AG04450 (cell line): ENCODE data around the gene RHBDL2. TPM values are rescaled to one million over a fixed set of nuclear protein-coding genes. Genes with fewer than 3 reads are reported as not detected.
"Not testable (repeated sequence)": the region's sequence is repeated elsewhere in the genome, so short reads cannot be mapped to it uniquely, and the experiment has no call there.

ENCODE experiments used
- CTCF ChIA-PET: fragments of 300-600, 350-600 bp; formaldehyde crosslinking; extraction: SDS; loops from one replicate; lab custom pipeline; 2022; ENCODE audit warnings: antibody characterized with exemption, inconsistent platforms; lab: Charles Lee
- POLR2A ChIA-PET: fragments of 350-600 bp; formaldehyde crosslinking; extraction: SDS; loops from one replicate; lab custom pipeline; 2021; ENCODE audit warnings: antibody characterized with exemption, inconsistent platforms; lab: Yijun Ruan, JAX
- DNase-seq: peaks from one replicate; pipeline ENCODE4 v3.0.0-alpha.2; 2011; ENCODE audit warnings: low read depth, low spot score
- H3K27ac ChIP-seq: one replicate; pipeline ENCODE4 v1.5.1; 2012; ENCODE audit warnings: low read depth, low read length, control low read depth
- H3K27me3 ChIP-seq: one replicate; pipeline ENCODE4 v1.6.0; 2012; ENCODE audit warnings: low read length; ENCODE audit not compliant: control insufficient read depth, insufficient read depth
- H3K4me3 ChIP-seq: 2 replicates; pipeline ENCODE4 v1.5.1; 2011; ENCODE audit warnings: mild to moderate bottlenecking, low read depth, low read length, control low read depth
- H3K9me3 ChIP-seq: 2 replicates; pipeline ENCODE4 v1.5.1; 2012; ENCODE audit warnings: low read length; ENCODE audit not compliant: control insufficient read depth, insufficient read depth
- polyA plus RNA-seq: library from polyadenylated mRNA; depleted of rRNA; stranded (reverse); fragments of >200 nt; gene quantifications from 2 replicates; pipeline ENCODE4 v1.2.3, GENCODE V29; 2011
- TF ChIP-seq, protein P1 (sequence below): IDR thresholded peaks from 2 replicates; pipeline ENCODE4 v1.5.1; 2011; ENCODE audit warnings: low read depth, low read length, control low read depth, inconsistent platforms

Gene RHBDL2
- polyA plus RNA-seq, 1 experiment, result 0.33 TPM

DNA sequence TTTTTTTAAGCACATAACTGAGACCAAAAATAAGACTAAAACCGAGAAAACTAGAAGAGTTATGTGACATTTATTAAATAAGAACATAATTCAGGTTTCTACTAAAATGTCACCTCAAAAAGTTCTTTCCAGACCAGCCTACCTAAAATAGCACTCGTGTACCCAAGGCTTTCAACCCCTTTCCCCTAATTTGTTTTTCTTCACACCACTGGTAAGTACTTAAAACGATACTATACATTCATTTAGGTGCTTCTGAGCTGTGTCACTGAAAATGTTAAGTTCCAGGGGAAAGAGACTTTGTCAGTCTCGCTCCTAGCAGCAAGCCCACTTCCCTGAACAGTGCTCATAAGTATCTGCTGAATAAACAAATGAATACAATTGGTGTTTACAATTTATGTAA lies 88.8 kb downstream of the RHBDL2 start:
- Histone ChIP-seq H3K4me3 (no peak overlapping the region), H3K9me3 (no peaks in the 10 kb centered on the region), H3K27ac (no peak overlapping the region), H3K27me3 (no peaks in the 10 kb centered on the region)
- ChIA-PET CTCF (interaction anchor here (1.0 kb wide), 1 partner anchor 240 kb away, joined by 3 read pairs; no protein-coding TSS in a partner anchor), POLR2A (no interaction called here)
- DNase-seq, result no peak
- TF ChIP-seq, protein P1, sequence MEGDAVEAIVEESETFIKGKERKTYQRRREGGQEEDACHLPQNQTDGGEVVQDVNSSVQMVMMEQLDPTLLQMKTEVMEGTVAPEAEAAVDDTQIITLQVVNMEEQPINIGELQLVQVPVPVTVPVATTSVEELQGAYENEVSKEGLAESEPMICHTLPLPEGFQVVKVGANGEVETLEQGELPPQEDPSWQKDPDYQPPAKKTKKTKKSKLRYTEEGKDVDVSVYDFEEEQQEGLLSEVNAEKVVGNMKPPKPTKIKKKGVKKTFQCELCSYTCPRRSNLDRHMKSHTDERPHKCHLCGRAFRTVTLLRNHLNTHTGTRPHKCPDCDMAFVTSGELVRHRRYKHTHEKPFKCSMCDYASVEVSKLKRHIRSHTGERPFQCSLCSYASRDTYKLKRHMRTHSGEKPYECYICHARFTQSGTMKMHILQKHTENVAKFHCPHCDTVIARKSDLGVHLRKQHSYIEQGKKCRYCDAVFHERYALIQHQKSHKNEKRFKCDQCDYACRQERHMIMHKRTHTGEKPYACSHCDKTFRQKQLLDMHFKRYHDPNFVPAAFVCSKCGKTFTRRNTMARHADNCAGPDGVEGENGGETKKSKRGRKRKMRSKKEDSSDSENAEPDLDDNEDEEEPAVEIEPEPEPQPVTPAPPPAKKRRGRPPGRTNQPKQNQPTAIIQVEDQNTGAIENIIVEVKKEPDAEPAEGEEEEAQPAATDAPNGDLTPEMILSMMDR, result no peak

DNA sequence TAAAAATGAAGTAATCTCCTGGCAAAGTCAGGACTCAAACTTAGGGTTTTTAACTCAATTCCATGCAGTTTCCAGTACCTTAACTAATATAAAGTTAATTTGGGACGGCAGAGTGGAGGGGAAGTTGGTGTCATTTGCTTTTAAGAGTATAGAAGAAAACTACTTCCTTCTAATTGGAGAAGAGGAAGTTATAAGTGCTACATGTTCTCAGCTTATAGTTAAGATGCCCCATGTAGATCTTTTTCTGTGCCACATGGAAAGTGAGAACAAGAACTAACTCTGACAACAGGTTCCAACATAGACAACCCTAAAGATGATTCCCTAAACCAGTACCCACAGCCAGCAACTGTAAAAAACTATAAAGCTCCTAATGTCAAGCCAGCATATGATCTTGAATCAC lies 93.6 kb downstream of the RHBDL2 start:
- no peaks in the 10 kb centered on the region for H3K27me3 ChIP-seq

DNA sequence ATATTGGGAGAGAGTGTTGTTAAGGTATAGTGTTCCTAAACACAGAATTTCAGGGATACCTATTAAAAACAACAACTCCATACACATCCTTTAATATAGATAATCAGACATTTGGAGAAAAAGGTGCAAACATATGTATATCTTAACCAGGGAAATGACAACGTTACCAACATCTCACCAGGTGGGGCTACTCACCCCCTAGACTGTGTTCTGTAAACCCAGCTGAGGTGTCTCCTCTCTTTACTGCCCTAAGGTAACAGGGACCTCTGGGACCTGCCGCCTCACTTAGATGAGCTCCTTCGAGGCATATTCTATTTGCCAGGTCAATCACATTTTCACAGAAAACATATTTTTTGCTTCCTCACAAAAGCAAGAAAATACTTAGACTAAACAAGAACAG lies 95.4 kb downstream of the RHBDL2 start:
- DNase-seq, result no peak
- Histone ChIP-seq H3K9me3 (no peaks in the 10 kb centered on the region), H3K27ac (no peak overlapping the region), H3K4me3 (no peak overlapping the region), H3K27me3 (no peaks in the 10 kb centered on the region)
- ChIA-PET CTCF (interaction anchor here (0.7 to 3.5 kb wide), 4 partner anchors 9 to 857 kb away, joined by 3 to 17 read pairs (median 3); no protein-coding TSS in a partner anchor), POLR2A (no interaction called here)
- TF ChIP-seq, protein P1, result no peak

More for the DNA sequence above, 93.6 kb downstream of the RHBDL2 start:
- Histone ChIP-seq H3K4me3 (no peak overlapping the region), H3K27ac (no peak overlapping the region), H3K9me3 (no peaks in the 10 kb centered on the region)
- CTCF ChIA-PET, result interaction anchor here (1.4 kb wide), 1 partner anchor 13 kb away, joined by 4 read pairs; no protein-coding TSS in a partner anchor
- DNase-seq, result no peak
- TF ChIP-seq, protein P1, result no peak
- POLR2A ChIA-PET, result no interaction called here

DNA sequence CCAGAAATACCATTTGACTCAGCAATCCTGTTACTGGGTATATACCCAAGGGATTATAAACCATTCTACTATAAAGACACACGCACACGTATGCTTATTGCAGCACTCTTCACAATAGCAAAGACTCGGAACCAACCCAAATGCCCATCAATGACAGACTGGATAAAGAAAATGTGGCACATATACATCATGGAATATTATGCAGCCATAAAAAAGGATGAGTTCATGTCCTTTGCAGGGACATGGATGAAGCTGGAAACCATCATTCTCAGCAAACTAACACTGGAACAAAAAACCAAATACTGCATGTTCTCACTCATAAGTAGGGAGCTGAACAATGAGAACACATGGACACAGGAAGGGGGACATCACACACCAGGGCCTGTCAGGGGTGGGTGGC lies 96.5 kb downstream of the RHBDL2 start:
- H3K27me3 ChIP-seq, H3K4me3 ChIP-seq, DNase-seq, H3K27ac ChIP-seq, H3K9me3 ChIP-seq, POLR2A ChIA-PET: not testable (repeated sequence)
- CTCF ChIA-PET, result interaction anchor here (1.6 to 3.5 kb wide), 2 partner anchors 10 to 856 kb away, joined by 3 to 17 read pairs; no protein-coding TSS in a partner anchor

DNA sequence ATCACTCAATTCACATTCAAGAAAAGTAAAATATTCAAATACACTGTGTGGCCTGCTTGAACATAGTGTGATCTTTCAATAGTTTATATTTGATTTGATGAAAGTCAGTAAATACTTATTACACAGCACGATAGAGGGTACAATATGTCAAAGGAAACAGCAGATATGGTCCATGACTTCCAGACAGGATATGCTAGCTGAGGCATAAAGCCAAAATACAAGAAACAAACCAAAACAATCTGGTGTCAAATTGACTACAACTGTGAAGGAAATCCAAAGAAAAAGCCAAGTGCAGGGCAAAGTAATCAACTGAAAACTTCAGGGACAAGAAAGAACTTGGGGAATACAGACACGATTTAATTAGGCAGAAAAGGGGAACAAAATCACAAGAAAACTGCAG lies 101.3 kb downstream of the RHBDL2 start:
- CTCF ChIA-PET, result interaction anchor here (0.6 kb wide), 1 partner anchor 226 kb away, joined by 4 read pairs; no protein-coding TSS in a partner anchor
- Histone ChIP-seq H3K27me3 (no peaks in the 10 kb centered on the region), H3K4me3 (no peak overlapping the region), H3K9me3 (no peaks in the 10 kb centered on the region), H3K27ac (no peak overlapping the region)
- no peak for DNase-seq
- POLR2A ChIA-PET, result no interaction called here
- TF ChIP-seq, protein P1, result no peak
